HUES64 (cell line): Measurements from ENCODE around the gene NONO.
"Not testable (repeated sequence)": the region's sequence is repeated elsewhere in the genome, so short reads cannot be mapped to it uniquely, and the experiment has no call there.

Experiments used
- H3K27ac ChIP-seq: 2 replicates; pipeline ENCODE4 v1.7.0; 2013; ENCODE audit warnings: low read depth, low read length, inconsistent platforms
- H3K27me3 ChIP-seq: 2 replicates; pipeline ENCODE4 v1.6.1; 2013; ENCODE audit warnings: mild to moderate bottlenecking, low read length; ENCODE audit not compliant: insufficient read depth
- H3K36me3 ChIP-seq: 2 replicates; pipeline ENCODE4 v1.6.1; 2013; ENCODE audit warnings: mild to moderate bottlenecking, low read length; ENCODE audit not compliant: insufficient read depth
- H3K4me1 ChIP-seq: 2 replicates; pipeline ENCODE4 v1.6.1; 2013; ENCODE audit warnings: mild to moderate bottlenecking, low read length, moderate library complexity; ENCODE audit not compliant: insufficient read depth
- H3K4me3 ChIP-seq: 2 replicates; pipeline ENCODE4 v1.5.1; 2013; ENCODE audit warnings: mild to moderate bottlenecking, low read length, moderate library complexity
- H3K9ac ChIP-seq: 2 replicates; pipeline ENCODE4 v1.6.1; 2013; ENCODE audit warnings: mild to moderate bottlenecking, low read depth, low read length
- H3K9me3 ChIP-seq: 2 replicates; pipeline ENCODE4 v1.6.1; 2013; ENCODE audit warnings: low read depth, low read length; ENCODE audit not compliant: insufficient read depth
- WGBS: fragments of 150-250, 120-280 bp; methylation state at CpG from one replicate; pipeline ENCODE4 v1.1.7; 2013; ENCODE audit warnings: missing lambda C conversion rate; 5-methylcytosine and 5-hydroxymethylcytosine counted together

Gene NONO

GRCh38 chrX:71320126-71320525, 36.7 kb downstream of the NONO start:
- no peaks in the 10 kb centered on the region for H3K27me3 ChIP-seq
- H3K4me3 ChIP-seq = no peak overlapping the region
- H3K4me1 ChIP-seq = no peaks in the 10 kb centered on the region
- WGBS = 93% methylated on average over 1 of the region's 1 CpG
- no peak overlapping the region for H3K27ac ChIP-seq
- no peaks in the 10 kb centered on the region for H3K36me3 ChIP-seq
- no peak overlapping the region for H3K9ac ChIP-seq
- H3K9me3 ChIP-seq = no peaks in the 10 kb centered on the region

- no CpG with 5 or more reads among the region's 1 CpG for WGBS
- Histone ChIP-seq H3K36me3 (no peaks in the 10 kb centered on the region), H3K4me1 (no peaks in the 10 kb centered on the region), H3K4me3 (no peak overlapping the region), H3K9me3 (0 out of 2 replicates have a peak, but pooled peaks cover 3% of the 10 kb centered on the region), H3K9ac (no peak overlapping the region), H3K27ac (no peak overlapping the region), H3K27me3 (no peaks in the 10 kb centered on the region)
Observed at GRCh38 chrX:71321731-71322130, 38.3 kb downstream of the NONO start.

GRCh38 chrX:71324452-71324851, 41.0 kb downstream of the NONO start:
- not testable (repeated sequence) for H3K9ac ChIP-seq, H3K4me1 ChIP-seq, H3K36me3 ChIP-seq, H3K27ac ChIP-seq, H3K27me3 ChIP-seq, H3K9me3 ChIP-seq, H3K4me3 ChIP-seq
- WGBS = 97% methylated on average over 11 of the region's 11 CpGs

GRCh38 chrX:71326394-71326793, 43.0 kb downstream of the NONO start:
- no peaks in the 10 kb centered on the region for H3K36me3 ChIP-seq
- H3K27me3 ChIP-seq = no peaks in the 10 kb centered on the region
- WGBS = 96% methylated on average over 2 of the region's 3 CpGs
- H3K4me3 ChIP-seq = no peak overlapping the region
- no peaks in the 10 kb centered on the region for H3K4me1 ChIP-seq
- H3K9me3 ChIP-seq = 0 out of 2 replicates have a peak, but pooled peaks cover 6% of the 10 kb centered on the region
- no peak overlapping the region for H3K9ac ChIP-seq
- H3K27ac ChIP-seq = no peak overlapping the region

GRCh38 chrX:71349151-71349665, 65.8 kb downstream of the NONO start:
- H3K4me1 ChIP-seq, H3K9ac ChIP-seq, H3K4me3 ChIP-seq, H3K27ac ChIP-seq, H3K9me3 ChIP-seq, H3K27me3 ChIP-seq, H3K36me3 ChIP-seq: not testable (repeated sequence)
- 100% methylated on average over 1 of the region's 5 CpGs for WGBS

GRCh38 chrX:71349867-71350266, 66.4 kb downstream of the NONO start:
- H3K9me3 ChIP-seq, H3K9ac ChIP-seq, H3K4me1 ChIP-seq, H3K36me3 ChIP-seq, H3K27ac ChIP-seq, H3K4me3 ChIP-seq, H3K27me3 ChIP-seq: not testable (repeated sequence)
- no CpG with 5 or more reads among the region's 6 CpGs for WGBS
